Neutrophil (primary cell): Measurements from ENCODE around the gene SYTL5.

Source experiments
- H3K27ac ChIP-seq: fragments of 200-600 bp; sonication (generic); 2 replicates; pipeline ENCODE4 v1.5.1; 2016; ENCODE audit warnings: mild to moderate bottlenecking, moderate library complexity
- H3K27me3 ChIP-seq: fragments of 200-600 bp; sonication (generic); 2 replicates; pipeline ENCODE4 v1.6.0; 2016; ENCODE audit warnings: mild to moderate bottlenecking
- H3K36me3 ChIP-seq: fragments of 200-600 bp; sonication (generic); 2 replicates; pipeline ENCODE4 v1.5.1; 2017
- H3K4me1 ChIP-seq, 2 experiments: fragments of 200-600 bp in 1 of 2; sonication (generic) in 1 of 2; 1 replicate in 1 of 2; 2 replicates in 1 of 2; pipeline versions ENCODE4 v1.5.1 to v1.6.1; 2013 to 2016; ENCODE audit warnings: low read depth in 1 of 2, low read length in 1 of 2, mild to moderate bottlenecking in 1 of 2, moderate library complexity in 1 of 2; ENCODE audit not compliant: control insufficient read depth in 1 of 2, insufficient read depth in 1 of 2
- H3K4me3 ChIP-seq, 2 experiments: fragments of 200-600 bp in 1 of 2; sonication (generic) in 1 of 2; 1 replicate in 1 of 2; 2 replicates in 1 of 2; pipeline ENCODE4 v1.5.1; 2013 to 2016; ENCODE audit warnings: low read depth in 1 of 2, low read length in 1 of 2, mild to moderate bottlenecking in 1 of 2, moderate library complexity in 1 of 2
- H3K9me3 ChIP-seq: fragments of 200-600 bp; sonication (generic); 2 replicates; pipeline ENCODE4 v1.5.1; 2016
- TF ChIP-seq, protein P1 (sequence below): fragments of 200-600 bp; sonication (generic); IDR thresholded peaks from 2 replicates; pipeline ENCODE4 v1.5.1; 2016; ENCODE audit warnings: antibody characterized with exemption

Gene SYTL5

GRCh38 chrX:38166478-38167083, 160.2 kb downstream of the SYTL5 start:
- H3K9me3 ChIP-seq, result no peaks in the 10 kb centered on the region
- H3K36me3 ChIP-seq, result no peaks in the 10 kb centered on the region
- H3K4me1 ChIP-seq, result no peaks in the 10 kb centered on the region
- no peak overlapping the region for H3K27ac ChIP-seq
- TF ChIP-seq, protein P1, sequence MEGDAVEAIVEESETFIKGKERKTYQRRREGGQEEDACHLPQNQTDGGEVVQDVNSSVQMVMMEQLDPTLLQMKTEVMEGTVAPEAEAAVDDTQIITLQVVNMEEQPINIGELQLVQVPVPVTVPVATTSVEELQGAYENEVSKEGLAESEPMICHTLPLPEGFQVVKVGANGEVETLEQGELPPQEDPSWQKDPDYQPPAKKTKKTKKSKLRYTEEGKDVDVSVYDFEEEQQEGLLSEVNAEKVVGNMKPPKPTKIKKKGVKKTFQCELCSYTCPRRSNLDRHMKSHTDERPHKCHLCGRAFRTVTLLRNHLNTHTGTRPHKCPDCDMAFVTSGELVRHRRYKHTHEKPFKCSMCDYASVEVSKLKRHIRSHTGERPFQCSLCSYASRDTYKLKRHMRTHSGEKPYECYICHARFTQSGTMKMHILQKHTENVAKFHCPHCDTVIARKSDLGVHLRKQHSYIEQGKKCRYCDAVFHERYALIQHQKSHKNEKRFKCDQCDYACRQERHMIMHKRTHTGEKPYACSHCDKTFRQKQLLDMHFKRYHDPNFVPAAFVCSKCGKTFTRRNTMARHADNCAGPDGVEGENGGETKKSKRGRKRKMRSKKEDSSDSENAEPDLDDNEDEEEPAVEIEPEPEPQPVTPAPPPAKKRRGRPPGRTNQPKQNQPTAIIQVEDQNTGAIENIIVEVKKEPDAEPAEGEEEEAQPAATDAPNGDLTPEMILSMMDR, result no peak
- no peak overlapping the region for H3K4me3 ChIP-seq
- H3K27me3 ChIP-seq, result no peaks in the 10 kb centered on the region

GRCh38 chrX:38170556-38170955, 164.2 kb downstream of the SYTL5 start:
- TF ChIP-seq, protein P1, result no peak

DNA sequence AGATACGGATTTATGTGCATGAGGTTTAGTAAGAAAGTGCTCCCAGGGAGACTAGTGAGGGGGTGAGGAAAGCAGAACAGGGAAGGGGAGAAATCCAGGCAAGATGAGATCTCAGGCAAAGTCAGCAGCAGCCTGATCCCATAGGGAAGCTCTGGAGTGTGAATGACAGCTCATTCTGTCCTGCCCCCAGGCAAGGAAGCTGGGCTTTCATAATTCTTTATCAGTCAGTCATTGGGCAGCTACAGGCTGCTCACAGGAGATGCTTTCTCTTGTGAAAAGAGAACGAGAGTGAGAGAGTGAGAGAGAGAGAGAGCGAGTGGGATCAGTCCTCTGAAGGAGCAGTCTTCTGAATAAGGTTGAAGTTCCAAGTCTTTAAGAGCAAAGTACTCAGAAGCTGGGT, 166.2 kb downstream of the SYTL5 start:
- H3K36me3 ChIP-seq, result no peaks in the 10 kb centered on the region
- no peak overlapping the region for H3K27ac ChIP-seq
- H3K4me3 ChIP-seq, result no peak overlapping the region
- no peaks in the 10 kb centered on the region for H3K4me1 ChIP-seq
- TF ChIP-seq, protein P1, result no peak
- H3K9me3 ChIP-seq, result no peaks in the 10 kb centered on the region
- H3K27me3 ChIP-seq, result no peaks in the 10 kb centered on the region

More at GRCh38 chrX:38170556-38170955, 164.2 kb downstream of the SYTL5 start:
- Histone ChIP-seq H3K27me3 (no peaks in the 10 kb centered on the region), H3K27ac (no peak overlapping the region), H3K4me3 (no peak overlapping the region), H3K4me1 (no peaks in the 10 kb centered on the region), H3K9me3 (no peaks in the 10 kb centered on the region), H3K36me3 (no peaks in the 10 kb centered on the region)

- Histone ChIP-seq H3K36me3 (no peaks in the 10 kb centered on the region), H3K4me3 (no peak overlapping the region), H3K9me3 (no peaks in the 10 kb centered on the region), H3K27ac (no peak overlapping the region), H3K27me3 (no peaks in the 10 kb centered on the region), H3K4me1 (no peaks in the 10 kb centered on the region)
- TF ChIP-seq, protein P1, result no peak
Measured at GRCh38 chrX:38175139-38175538, 168.8 kb downstream of the SYTL5 start.

GRCh38 chrX:38178396-38178795, 172.0 kb downstream of the SYTL5 start:
- no peaks in the 10 kb centered on the region for H3K4me1 ChIP-seq
- no peaks in the 10 kb centered on the region for H3K36me3 ChIP-seq
- no peak overlapping the region for H3K4me3 ChIP-seq
- H3K9me3 ChIP-seq, result no peaks in the 10 kb centered on the region
- no peaks in the 10 kb centered on the region for H3K27me3 ChIP-seq
- TF ChIP-seq, protein P1, result no peak
- no peak overlapping the region for H3K27ac ChIP-seq
